ENCODE data around the gene GJA8.

Gene GJA8

DNA sequence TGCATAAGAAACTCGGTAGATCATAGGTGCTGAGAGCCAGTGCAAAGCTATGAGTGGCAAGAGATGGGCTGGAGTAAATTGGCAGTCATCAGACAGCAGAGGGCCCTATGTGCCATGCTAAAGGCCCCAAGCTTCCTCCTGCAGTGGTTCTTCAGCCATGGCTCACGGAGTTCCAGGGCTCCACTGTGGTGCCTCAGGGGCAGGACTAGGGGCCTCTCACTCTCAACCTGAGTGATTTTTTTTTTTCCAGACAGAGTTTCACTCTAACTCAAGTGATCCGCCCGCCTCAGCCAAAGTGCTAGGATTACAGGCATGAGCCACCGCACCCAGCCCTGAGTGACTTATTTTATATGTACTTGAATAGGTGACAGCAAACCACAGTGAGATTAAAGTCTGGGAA is 10.4 kb upstream of the GJA8 start:
- TF ChIP-seq TAF1 (IDR thresholded peaks at IDR 0.05; ENCODE audit: borderline replicate concordance, insufficient read depth, low read length) (no peak), POLR2AphosphoS5 (IDR thresholded peaks at IDR 0.05; ENCODE audit: low read depth, low read length) (no peak), FOXP2 (optimal IDR thresholded peaks at IDR 0.05; ENCODE audit: borderline replicate concordance, extremely low read depth, extremely low read length, insufficient read depth) (no peak), SIN3A (IDR thresholded peaks at IDR 0.05; ENCODE audit: borderline replicate concordance, insufficient read depth, low read length) (no peak)
- TF ChIP-seq, protein P1, sequence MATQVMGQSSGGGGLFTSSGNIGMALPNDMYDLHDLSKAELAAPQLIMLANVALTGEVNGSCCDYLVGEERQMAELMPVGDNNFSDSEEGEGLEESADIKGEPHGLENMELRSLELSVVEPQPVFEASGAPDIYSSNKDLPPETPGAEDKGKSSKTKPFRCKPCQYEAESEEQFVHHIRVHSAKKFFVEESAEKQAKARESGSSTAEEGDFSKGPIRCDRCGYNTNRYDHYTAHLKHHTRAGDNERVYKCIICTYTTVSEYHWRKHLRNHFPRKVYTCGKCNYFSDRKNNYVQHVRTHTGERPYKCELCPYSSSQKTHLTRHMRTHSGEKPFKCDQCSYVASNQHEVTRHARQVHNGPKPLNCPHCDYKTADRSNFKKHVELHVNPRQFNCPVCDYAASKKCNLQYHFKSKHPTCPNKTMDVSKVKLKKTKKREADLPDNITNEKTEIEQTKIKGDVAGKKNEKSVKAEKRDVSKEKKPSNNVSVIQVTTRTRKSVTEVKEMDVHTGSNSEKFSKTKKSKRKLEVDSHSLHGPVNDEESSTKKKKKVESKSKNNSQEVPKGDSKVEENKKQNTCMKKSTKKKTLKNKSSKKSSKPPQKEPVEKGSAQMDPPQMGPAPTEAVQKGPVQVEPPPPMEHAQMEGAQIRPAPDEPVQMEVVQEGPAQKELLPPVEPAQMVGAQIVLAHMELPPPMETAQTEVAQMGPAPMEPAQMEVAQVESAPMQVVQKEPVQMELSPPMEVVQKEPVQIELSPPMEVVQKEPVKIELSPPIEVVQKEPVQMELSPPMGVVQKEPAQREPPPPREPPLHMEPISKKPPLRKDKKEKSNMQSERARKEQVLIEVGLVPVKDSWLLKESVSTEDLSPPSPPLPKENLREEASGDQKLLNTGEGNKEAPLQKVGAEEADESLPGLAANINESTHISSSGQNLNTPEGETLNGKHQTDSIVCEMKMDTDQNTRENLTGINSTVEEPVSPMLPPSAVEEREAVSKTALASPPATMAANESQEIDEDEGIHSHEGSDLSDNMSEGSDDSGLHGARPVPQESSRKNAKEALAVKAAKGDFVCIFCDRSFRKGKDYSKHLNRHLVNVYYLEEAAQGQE (IDR thresholded peaks at IDR 0.05; ENCODE audit: insufficient read depth in 1 of 2, low read depth in 2 of 2, low read length in 2 of 2): no peak

GRCh38 chr1:147892731-147893214 is 9.8 kb upstream of the GJA8 start:
- TF ChIP-seq SIN3A (IDR thresholded peaks at IDR 0.05; ENCODE audit: borderline replicate concordance, insufficient read depth, low read length) (no peak), TAF1 (IDR thresholded peaks at IDR 0.05; ENCODE audit: borderline replicate concordance, insufficient read depth, low read length) (no peak), POLR2AphosphoS5 (IDR thresholded peaks at IDR 0.05; ENCODE audit: low read depth, low read length) (no peak)

GRCh38 chr1:147895123-147895522 is 7.5 kb upstream of the GJA8 start:
- TF ChIP-seq FOXP2 (optimal IDR thresholded peaks at IDR 0.05; ENCODE audit: borderline replicate concordance, extremely low read depth, extremely low read length, insufficient read depth) (no peak), SIN3A (IDR thresholded peaks at IDR 0.05; ENCODE audit: borderline replicate concordance, insufficient read depth, low read length) (no peak), POLR2AphosphoS5 (IDR thresholded peaks at IDR 0.05; ENCODE audit: low read depth, low read length) (no peak), TAF1 (IDR thresholded peaks at IDR 0.05; ENCODE audit: borderline replicate concordance, insufficient read depth, low read length) (no peak)
- TF ChIP-seq, protein P1 (IDR thresholded peaks at IDR 0.05; ENCODE audit: insufficient read depth in 1 of 2, low read depth in 2 of 2, low read length in 2 of 2): no peak

- TF ChIP-seq FOXP2 (optimal IDR thresholded peaks at IDR 0.05; ENCODE audit: borderline replicate concordance, extremely low read depth, extremely low read length, insufficient read depth) (no peak), POLR2AphosphoS5 (IDR thresholded peaks at IDR 0.05; ENCODE audit: low read depth, low read length) (no peak), TAF1 (IDR thresholded peaks at IDR 0.05; ENCODE audit: borderline replicate concordance, insufficient read depth, low read length) (no peak), SIN3A (IDR thresholded peaks at IDR 0.05; ENCODE audit: borderline replicate concordance, insufficient read depth, low read length) (no peak)
- TF ChIP-seq, protein P1 (IDR thresholded peaks at IDR 0.05; ENCODE audit: insufficient read depth in 1 of 2, low read depth in 2 of 2, low read length in 2 of 2): no peak
Measured at GRCh38 chr1:147897029-147897752, 5.4 kb upstream of the GJA8 start.

DNA sequence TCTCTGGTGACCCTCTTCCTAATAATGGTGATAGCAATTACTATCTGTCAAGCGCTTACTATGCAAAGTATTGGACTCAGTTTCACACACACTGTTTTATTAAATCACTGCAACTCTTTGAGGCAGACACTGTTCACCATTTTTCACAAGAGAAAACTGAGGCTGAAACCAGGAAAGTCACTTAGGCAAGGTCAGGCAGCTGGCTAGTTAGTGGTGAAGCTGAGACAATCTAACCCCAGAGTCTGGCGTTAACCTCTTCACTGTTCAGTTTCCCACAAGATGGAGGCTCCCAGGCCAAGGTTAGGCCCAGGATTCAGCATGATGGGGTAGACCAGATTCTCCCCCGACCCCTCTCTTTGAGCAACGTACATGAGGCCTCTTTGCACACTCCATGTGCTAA is 4.8 kb upstream of the GJA8 start:
- TF ChIP-seq TAF1 (IDR thresholded peaks at IDR 0.05; ENCODE audit: borderline replicate concordance, insufficient read depth, low read length) (no peak), SIN3A (IDR thresholded peaks at IDR 0.05; ENCODE audit: borderline replicate concordance, insufficient read depth, low read length) (no peak), POLR2AphosphoS5 (IDR thresholded peaks at IDR 0.05; ENCODE audit: low read depth, low read length) (no peak), FOXP2 (optimal IDR thresholded peaks at IDR 0.05; ENCODE audit: borderline replicate concordance, extremely low read depth, extremely low read length, insufficient read depth) (no peak)
- TF ChIP-seq, protein P1 (IDR thresholded peaks at IDR 0.05; ENCODE audit: insufficient read depth in 1 of 2, low read depth in 2 of 2, low read length in 2 of 2): no peak

Data from PFSK-1 (cell line).